GM13976 (cell line): Measurements from ENCODE around the gene TNKS1BP1.
"Not testable (repeated sequence)": the region's sequence is repeated elsewhere in the genome, so short reads cannot be mapped to it uniquely, and the experiment has no call there.

ENCODE experiments used
- DNase-seq: peaks from one replicate; pipeline ENCODE4 v3.0.0; 2012; ENCODE audit warnings: low spot score
- in situ Hi-C: fragments of 300-500 bp; cut with MboI; formaldehyde crosslinking; loops from one replicate; pipeline ENCODE4 v1.12.0; 2022; ENCODE audit warnings: low sequenced_read_pairs, mixed read lengths, inconsistent platforms; ENCODE audit not compliant: unreplicated experiment
- TF ChIP-seq, protein P1 (sequence below): IDR thresholded peaks from 2 replicates; pipeline ENCODE4 v1.5.1; 2012; ENCODE audit warnings: borderline replicate concordance, mild to moderate bottlenecking; ENCODE audit not compliant: insufficient read depth; ENCODE audit errors: extremely low read depth, missing control alignments, control extremely low read depth

The TNKS1BP1 gene

DNA sequence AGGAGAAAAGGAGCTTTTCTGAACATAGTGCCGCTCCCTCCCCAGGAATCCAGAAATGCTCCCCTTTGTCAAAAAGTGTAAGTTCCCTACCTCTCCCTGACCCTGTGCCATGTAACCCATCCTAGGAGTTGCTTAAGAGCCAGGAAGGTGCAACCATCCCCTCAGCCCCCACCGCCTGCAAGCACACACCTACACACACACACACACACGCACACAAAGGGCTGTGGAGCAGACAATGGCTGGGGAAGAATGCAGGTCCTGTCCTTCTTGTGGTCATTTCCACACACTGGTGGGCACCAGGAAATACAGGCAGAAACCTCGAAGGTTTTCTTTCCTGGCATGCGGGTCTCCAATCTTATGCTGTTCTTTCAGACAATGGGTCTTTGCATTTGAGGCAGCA is 14.6 kb upstream of the TNKS1BP1 start:
- no peak for DNase-seq
- in situ Hi-C loops, result no loop called here
- TF ChIP-seq, protein P1, sequence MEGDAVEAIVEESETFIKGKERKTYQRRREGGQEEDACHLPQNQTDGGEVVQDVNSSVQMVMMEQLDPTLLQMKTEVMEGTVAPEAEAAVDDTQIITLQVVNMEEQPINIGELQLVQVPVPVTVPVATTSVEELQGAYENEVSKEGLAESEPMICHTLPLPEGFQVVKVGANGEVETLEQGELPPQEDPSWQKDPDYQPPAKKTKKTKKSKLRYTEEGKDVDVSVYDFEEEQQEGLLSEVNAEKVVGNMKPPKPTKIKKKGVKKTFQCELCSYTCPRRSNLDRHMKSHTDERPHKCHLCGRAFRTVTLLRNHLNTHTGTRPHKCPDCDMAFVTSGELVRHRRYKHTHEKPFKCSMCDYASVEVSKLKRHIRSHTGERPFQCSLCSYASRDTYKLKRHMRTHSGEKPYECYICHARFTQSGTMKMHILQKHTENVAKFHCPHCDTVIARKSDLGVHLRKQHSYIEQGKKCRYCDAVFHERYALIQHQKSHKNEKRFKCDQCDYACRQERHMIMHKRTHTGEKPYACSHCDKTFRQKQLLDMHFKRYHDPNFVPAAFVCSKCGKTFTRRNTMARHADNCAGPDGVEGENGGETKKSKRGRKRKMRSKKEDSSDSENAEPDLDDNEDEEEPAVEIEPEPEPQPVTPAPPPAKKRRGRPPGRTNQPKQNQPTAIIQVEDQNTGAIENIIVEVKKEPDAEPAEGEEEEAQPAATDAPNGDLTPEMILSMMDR, result no peak

DNA sequence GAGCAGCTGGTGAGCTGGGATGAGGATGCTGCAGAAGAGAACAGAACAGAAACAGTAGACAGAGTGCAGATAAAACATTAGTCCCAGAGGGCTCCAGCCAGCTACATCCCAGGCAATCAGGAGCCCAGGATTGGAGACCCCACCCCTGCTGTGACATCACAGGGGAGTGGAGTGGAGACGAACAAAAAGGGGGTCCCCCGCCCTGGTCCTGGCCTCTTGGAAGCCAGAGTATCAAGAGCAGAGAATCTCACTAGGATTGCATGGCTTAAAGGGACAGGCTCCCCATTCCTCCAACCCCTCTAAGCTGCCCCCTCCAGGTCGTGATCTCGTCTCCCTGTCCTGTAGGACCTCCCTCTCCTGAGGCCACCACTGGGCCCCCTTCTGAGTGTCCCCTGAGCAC is 13.4 kb upstream of the TNKS1BP1 start, which contains the start of gene P2RX3:
Gene P2RX3, plus strand, starts transcription at position 211 of the 400 bp plus-strand sequence. CDS start 199 bp downstream, outside the sequence.
- no peak for DNase-seq
- in situ Hi-C loops, result no loop called here
- TF ChIP-seq, protein P1, result no peak

DNA sequence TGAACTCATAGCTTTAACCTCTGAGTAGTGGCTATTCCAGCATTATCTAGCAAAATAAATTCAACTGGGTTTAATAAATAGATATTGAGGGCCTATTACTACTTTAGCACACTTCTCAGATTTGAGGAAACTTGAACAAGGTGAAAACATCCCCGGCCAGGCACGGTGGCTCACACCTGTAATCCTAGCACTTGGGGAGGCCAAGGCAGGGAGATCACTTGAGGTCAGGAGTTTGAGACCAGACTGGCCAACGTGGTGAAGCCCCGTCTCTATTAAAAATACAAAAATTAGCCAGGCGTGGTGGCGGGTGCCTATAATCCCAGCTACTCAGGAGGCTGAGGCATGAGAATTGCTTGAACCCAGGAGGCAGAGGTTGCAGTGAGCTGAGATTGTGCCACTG is 12.1 kb upstream of the TNKS1BP1 start:
- in situ Hi-C loops, DNase-seq: not testable (repeated sequence)

DNA sequence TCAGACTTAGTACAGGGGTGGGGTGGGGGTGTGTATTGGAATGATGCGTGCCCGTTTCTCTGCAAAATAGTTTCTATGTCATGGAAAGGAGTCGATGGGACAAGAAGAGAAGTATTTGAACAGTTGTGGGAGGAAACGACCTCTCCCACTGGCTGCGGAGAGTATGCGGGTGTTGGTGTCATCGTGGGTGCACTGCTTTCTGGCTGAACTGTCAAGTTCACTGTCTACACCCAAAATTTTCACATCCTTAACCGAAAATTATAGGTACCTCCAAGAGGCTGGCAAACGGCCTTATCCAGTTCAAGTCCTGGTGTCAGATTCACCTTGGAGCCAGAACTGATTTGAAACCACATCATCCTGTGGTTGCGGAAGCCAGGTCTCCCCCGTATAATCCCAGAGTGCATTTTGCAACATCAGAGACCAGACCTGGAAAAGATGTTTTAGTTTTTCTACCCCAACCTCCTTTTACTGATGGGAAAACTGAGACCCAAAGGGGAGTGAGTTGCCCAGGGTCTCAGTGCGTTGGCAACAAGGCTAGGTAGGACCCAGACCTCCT is 11.4 kb upstream of the TNKS1BP1 start:
- in situ Hi-C loops, result no loop called here
- DNase-seq, result no peak
- TF ChIP-seq, protein P1, result no peak

DNA sequence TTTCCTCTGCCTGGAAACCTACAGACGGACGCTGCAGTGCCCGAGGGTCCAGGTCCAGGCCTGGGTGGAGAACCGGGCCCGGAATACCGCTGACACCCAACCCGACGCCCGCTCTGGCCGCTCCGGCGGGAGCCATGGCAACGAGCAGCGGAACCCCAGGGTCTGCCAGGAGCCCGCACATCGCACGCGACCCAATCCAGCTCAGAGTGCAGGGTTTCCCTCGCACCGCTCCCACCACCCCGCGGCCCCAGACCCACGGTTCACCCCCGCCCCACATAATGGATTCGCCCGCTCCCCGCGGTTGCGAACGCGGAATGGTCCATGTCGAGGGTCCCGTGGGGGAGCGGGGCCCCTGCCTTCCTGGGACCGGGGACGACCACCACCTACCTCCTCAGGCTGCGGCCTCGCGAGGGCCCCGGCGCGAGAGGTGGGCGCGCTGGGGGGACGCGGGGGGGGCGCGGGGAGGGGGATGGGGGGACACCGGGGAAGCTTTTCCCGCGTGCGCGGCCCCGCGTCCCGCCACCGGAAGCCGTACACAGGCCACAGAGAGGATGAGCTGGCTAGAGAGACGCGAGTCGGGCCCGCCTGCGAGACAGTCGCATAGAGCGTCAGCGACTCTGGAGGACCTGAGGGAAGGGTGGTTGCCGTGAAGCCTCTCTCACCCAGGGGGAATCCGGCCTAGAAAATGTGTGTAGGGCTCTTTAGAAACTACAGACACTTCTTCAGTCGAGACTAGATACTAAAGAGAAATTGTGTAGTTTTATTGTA is 10.8 kb upstream of the TNKS1BP1 start, which contains the start of gene SSRP1:
Gene SSRP1, minus strand, starts transcription at position 550 of the 768 bp plus-strand sequence. CDS start 771 bp downstream, outside the sequence.
- in situ Hi-C loops, result no loop called here
- TF ChIP-seq, protein P1, result peak; percentile 10
- DNase-seq, result peak; percentile 93

DNA sequence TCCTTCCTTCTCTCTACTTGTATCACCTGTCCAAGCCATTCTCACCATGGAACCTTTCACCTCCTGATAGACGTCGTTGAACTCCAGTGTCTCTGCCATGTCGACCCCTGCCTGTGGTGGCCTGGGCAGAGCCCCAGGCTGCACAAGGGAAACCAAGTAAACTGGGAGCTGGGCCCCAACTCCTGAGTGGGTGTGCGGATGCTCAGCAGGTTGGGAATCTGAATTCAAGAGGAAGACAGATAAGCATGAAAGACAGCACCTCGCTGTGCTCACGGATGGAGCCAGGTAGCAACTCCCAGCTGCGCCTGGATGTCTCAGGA is 10.2 kb upstream of the TNKS1BP1 start:
- in situ Hi-C loops, result no loop called here
- TF ChIP-seq, protein P1, result no peak

More for the DNA sequence above, 10.2 kb upstream of the TNKS1BP1 start:
- DNase-seq, result no peak
